GM12878 (cell line): Measurements from ENCODE around the gene FAM219A. TPM values are rescaled to one million over a fixed set of nuclear protein-coding genes. Genes with fewer than 3 reads are reported as not detected.
A peak's percentile ranks its signal among the peaks of the same experiment; 100 is the strongest.

Source experiments
- BRCA1 ChIP-seq: IDR thresholded peaks from 2 replicates; pipeline ENCODE4 v1.6.1; 2011; ENCODE audit warnings: low read depth, low read length, improper control_type of control experiment
- DPF2 ChIP-seq: fragments of 450-650 bp; IDR thresholded peaks from 2 replicates; pipeline ENCODE4 v1.6.1; 2017; ENCODE audit warnings: mild to moderate bottlenecking
- ELK1 ChIP-seq: IDR thresholded peaks from 2 replicates; pipeline ENCODE4 v1.6.1; 2012; ENCODE audit warnings: low read depth, low read length, improper control_type of control experiment
- EZH2 ChIP-seq: IDR thresholded peaks from 2 replicates; pipeline ENCODE4 v1.6.1; 2012; ENCODE audit warnings: low read depth, mild to moderate bottlenecking, control low read depth, inconsistent platforms, low read length, borderline replicate concordance; ENCODE audit not compliant: control insufficient read depth
- HCFC1 ChIP-seq: fragments of 150-350 bp; IDR thresholded peaks from 2 replicates; pipeline ENCODE4 v1.6.1; 2014; ENCODE audit warnings: low read length
- HDAC6 ChIP-seq: fragments of 200-600 bp; sonication (generic); IDR thresholded peaks from one replicate; pipeline ENCODE4 v1.8.0; 2017; ENCODE audit warnings: antibody characterized with exemption; ENCODE audit not compliant: unreplicated experiment
- JUNB ChIP-seq: IDR thresholded peaks from 2 replicates; pipeline ENCODE4 v1.6.1; 2016; ENCODE audit warnings: antibody characterized with exemption, mild to moderate bottlenecking
- NFIC ChIP-seq: IDR thresholded peaks from 2 replicates; pipeline ENCODE4 v1.6.1; 2012; ENCODE audit warnings: low read depth, mild to moderate bottlenecking, inconsistent platforms, low read length, moderate library complexity
- NRF1 ChIP-seq: conservative IDR thresholded peaks from 2 replicates; pipeline ENCODE4 v1.6.1; 2011; ENCODE audit warnings: mild to moderate bottlenecking, low read depth, low read length, improper control_type of control experiment
- POLR2AphosphoS2 ChIP-seq: IDR thresholded peaks from 2 replicates; pipeline ENCODE4 v1.6.1; 2011; ENCODE audit warnings: low read depth, mild to moderate bottlenecking, low read length, improper control_type of control experiment, moderate library complexity
- POLR2AphosphoS5 ChIP-seq: IDR thresholded peaks from 2 replicates; pipeline ENCODE4 v1.6.1; 2011; ENCODE audit warnings: mild to moderate bottlenecking, low read length, inconsistent platforms
- RCOR1 ChIP-seq: conservative IDR thresholded peaks from 2 replicates; pipeline ENCODE4 v1.6.1; 2012; ENCODE audit warnings: low read depth, low read length, improper control_type of control experiment
- RELB ChIP-seq: fragments of 450-650 bp; IDR thresholded peaks from 2 replicates; pipeline ENCODE4 v1.6.1; 2017; ENCODE audit warnings: low read depth, mild to moderate bottlenecking, moderate library complexity
- SKIL ChIP-seq: fragments of 450-650 bp; IDR thresholded peaks from 2 replicates; pipeline ENCODE4 v1.6.1; 2017; ENCODE audit warnings: mild to moderate bottlenecking, low read depth, inconsistent platforms; ENCODE audit not compliant: poor library complexity, severe bottlenecking
- SMC3 ChIP-seq: IDR thresholded peaks from 2 replicates; pipeline ENCODE4 v1.6.1; 2011; ENCODE audit warnings: low read length, improper control_type of control experiment, borderline replicate concordance
- SPI1 ChIP-seq: IDR thresholded peaks from 2 replicates; pipeline ENCODE4 v1.6.1; 2011; ENCODE audit warnings: low read depth, mild to moderate bottlenecking, low read length, moderate library complexity, borderline replicate concordance; ENCODE audit not compliant: insufficient read depth
- SREBF2 ChIP-seq: IDR thresholded peaks from 2 replicates; pipeline ENCODE4 v1.6.1; 2012; ENCODE audit warnings: mild to moderate bottlenecking, low read length
- USF1 ChIP-seq: IDR thresholded peaks from 2 replicates; pipeline ENCODE4 v1.6.1; 2011; ENCODE audit warnings: borderline replicate concordance, low read depth, mild to moderate bottlenecking, moderate library complexity, mixed read lengths, low read length; ENCODE audit not compliant: insufficient read depth; ENCODE audit errors: extremely low read length
- YY1 ChIP-seq: IDR thresholded peaks from 2 replicates; pipeline ENCODE4 v1.6.1; 2011; ENCODE audit warnings: low read depth, mild to moderate bottlenecking, low read length
- ZNF622 ChIP-seq: fragments of 450-650 bp; IDR thresholded peaks from 2 replicates; pipeline ENCODE4 v1.6.1; 2017; ENCODE audit warnings: mild to moderate bottlenecking, inconsistent platforms
- ZZZ3 ChIP-seq: IDR thresholded peaks from 2 replicates; pipeline ENCODE4 v1.6.1; 2011; ENCODE audit warnings: low read depth; ENCODE audit not compliant: control insufficient read depth, insufficient read length
- polyA plus RNA-seq, 11 experiments: library from polyadenylated mRNA; depleted of rRNA in 4 of 11; unstranded in 6 of 11; stranded (reverse) in 5 of 11; fragments of >200 nt; fragmentation: Nextera tagmentation in 4 of 11; fragmentation: Illumina TruSeq in 1 of 11; extraction: Ambion mirVana in 4 of 11; extraction: Trizol in 1 of 11; gene quantifications; 1 replicate in 1 of 11; 2 replicates in 10 of 11; pipeline versions ENCODE4 v1.2.1 to v1.2.3, GENCODE V29; 2011 to 2016; ENCODE audit warnings: inconsistent platforms in 2 of 11, missing spikeins in 2 of 11, low read depth in 1 of 11
- total RNA-seq, 4 experiments: library from RNA; depleted of rRNA in 3 of 4; stranded (reverse); fragments of >200 nt in 3 of 4; fragmentation: Illumina TruSeq in 1 of 4; extraction: Trizol in 1 of 4; gene quantifications; 2 replicates each; pipeline versions ENCODE4 v1.2.1 to v1.2.3, GENCODE V29; 2013 to 2021

The FAM219A gene
- total and polyA plus RNA-seq, 10 of the 15 experiments (the other 5 are each of a cell fraction or from before 2014, with no cell fraction given), result 0.11 to 2.0 (median 0.71) TPM

GRCh38 chr9:34458013-34458958 lies at the start of gene FAM219A, which contains the start of gene DNAI1 (continued):
- TF ChIP-seq SREBF2 (no peak), SMC3 (no peak), SPI1 (no peak), ELK1 (0 out of 2 replicates have a peak, but pooled peaks have one; percentile 30), YY1 (no peak), NFIC (no peak), NRF1 (peak; percentile 33; the same call in 1 of the 2 replicates), HDAC6 (no peak), EZH2 (no peak), POLR2AphosphoS2 (no peak), DPF2 (no peak), JUNB (no peak), ZNF622 (no peak), SKIL (no peak), RCOR1 (no peak), BRCA1 (no peak), USF1 (no peak), RELB (no peak), ZZZ3 (no peak), POLR2AphosphoS5 (peak; percentile 52; the same call in 1 of the 2 replicates), HCFC1 (no peak; the same call in 1 of the 2 replicates)
